ENCODE data around the gene EMC6. TPM values are rescaled to one million over a fixed set of nuclear protein-coding genes. Genes with fewer than 3 reads are reported as not detected.

EMC6 gene
- total RNA-seq (2022; extraction: Qiagen RNA extraction), result 101 to 150 TPM (median 148 TPM) in 5 replicates

DNA sequence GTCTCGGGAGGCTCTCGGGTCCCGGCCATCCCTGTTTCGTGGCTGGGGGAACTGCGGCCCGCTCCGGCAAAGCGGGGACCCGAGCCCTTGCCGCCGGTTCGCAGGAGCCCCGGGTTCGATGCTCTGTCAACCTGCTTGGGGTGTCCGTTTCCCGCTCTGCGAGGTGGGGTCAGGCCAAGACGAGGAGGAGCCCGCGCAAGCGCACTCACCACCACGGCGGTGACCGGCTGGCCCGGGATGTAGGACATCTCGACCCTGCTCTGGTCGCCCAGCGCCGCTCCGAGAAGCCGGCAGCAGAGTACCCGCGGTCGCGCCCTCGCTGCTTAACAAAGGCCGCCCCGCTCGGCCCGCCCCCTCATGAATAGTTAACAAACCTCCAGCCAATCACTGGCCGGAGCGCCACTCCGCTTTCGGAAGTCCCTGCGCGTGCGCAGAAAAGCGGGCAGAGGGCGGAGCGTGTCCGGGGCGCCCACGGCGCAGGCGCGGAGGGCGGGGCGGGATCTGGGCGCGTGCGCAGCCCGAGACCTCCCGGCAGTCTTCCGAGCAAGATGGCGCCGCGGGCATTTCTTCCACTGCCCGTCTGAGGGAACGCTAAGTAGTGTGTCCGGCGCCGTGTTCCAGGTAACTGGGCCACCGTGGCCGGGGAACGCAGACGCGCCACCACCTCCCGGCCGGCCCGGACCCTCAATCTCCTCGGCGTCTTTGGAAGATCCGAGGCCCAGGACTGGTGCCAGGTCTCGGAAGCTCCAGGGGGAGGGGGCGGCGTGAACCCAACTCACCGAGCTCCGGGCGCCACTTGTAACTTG is at the start of gene EMC6, which contains the start of gene TAX1BP3:
Gene EMC6, plus strand, starts transcription at position 534 of the 806 bp plus-strand sequence. CDS start 335 bp downstream, outside the sequence.
Gene TAX1BP3, minus strand, starts transcription at position 300 of the 806 bp plus-strand sequence. Its CDS starts 52 bp downstream, at position 248.

DNA sequence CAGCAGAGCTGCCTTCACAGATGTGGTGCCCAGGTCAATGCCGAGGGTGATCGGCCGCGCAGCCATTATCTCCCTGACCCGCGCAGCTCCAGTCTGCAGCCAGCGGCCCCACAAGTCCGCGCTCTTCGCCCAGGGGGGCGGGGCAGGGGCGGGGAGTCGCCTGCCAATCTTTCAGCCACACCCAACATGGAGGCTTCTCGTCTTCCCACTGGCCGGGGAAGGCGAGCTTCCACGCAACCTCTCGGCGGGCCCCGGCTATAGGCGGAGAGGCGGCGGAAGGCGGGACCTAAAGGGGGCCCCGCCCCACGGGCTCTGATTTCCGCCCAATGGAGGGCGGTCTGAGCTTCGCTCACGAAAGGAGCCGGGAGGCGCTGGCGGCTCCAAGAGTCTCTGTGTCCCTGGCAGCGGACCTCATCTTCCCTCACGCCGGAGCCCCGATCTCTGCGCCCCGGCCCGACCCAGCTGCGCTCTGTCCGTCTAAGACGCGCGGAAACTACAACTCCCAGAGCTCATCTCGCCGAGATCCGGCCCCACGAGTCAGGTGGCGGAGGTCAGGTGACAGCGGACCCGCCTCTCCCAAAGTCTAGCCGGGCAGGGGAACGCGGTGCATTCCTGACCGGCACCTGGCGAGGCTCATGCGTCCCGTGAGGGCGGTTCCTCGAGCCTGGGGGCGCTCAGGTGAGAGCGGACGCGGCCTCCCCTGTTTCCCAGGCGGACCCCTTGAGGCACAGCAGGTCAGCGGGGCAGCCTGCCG is 32.3 kb upstream of the EMC6 start, which contains the start of the genes CTNS and SHPK:
Gene CTNS, plus strand, starts transcription at position 607 of the 754 bp plus-strand sequence. CDS start 3,447 bp downstream, outside the sequence.
Gene SHPK, minus strand, starts transcription at position 97 of the 754 bp plus-strand sequence. Its CDS starts 31 bp downstream, at position 66.

DNA sequence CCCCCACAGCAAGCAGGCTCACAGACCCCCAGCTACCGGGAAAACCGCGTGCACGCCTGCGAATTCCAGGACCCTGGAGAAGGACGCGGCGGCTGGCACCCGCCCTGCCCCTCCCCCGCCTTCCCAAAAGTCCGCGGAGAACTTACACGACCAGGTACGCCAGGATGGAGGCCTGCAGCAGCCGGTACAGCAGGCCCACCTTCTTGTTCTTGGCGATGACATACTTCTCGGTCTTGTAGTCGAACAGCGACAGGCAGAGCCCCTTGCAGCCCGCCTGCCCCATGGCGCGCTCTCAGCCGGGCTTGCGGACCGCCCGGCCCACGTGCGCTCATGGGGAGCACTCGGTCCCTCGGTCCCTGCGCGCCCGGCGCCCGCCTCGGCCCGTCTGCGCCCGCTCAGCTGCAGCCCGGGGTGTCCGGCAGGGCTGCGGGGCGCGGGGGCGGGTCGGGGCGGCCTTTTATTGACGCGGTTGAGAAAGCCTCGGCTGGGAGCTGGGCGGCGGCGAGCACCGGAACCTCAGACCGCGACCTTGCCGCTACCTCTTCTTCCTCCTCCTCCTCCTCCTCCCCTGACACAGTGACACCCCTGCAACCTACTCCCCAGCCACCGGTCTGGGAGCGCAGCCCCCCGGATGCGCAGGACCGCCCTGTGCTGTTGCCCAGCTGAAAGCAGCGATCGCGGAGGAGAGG is 27.3 kb downstream of the EMC6 start, which contains the start of gene P2RX5:
Gene P2RX5, minus strand, starts transcription at position 433 of the 689 bp plus-strand sequence. Its CDS starts 150 bp downstream, at position 283.

Other genes with a start within 250 kb of the EMC6 start
- gene OR1E2, start 235.0 kb upstream of the EMC6 start, total RNA-seq (2022; extraction: Qiagen RNA extraction), result not detected in 5 replicates
- gene SPATA22, start 197.0 kb upstream of the EMC6 start, total RNA-seq (2022; extraction: Qiagen RNA extraction), result not detected in 5 replicates
- gene ASPA, start 192.8 kb upstream of the EMC6 start, total RNA-seq (2022; extraction: Qiagen RNA extraction), result not detected in 5 replicates
- gene TRPV3, start 111.0 kb upstream of the EMC6 start, total RNA-seq (2022; extraction: Qiagen RNA extraction), result 0.30 to 0.40 TPM (median 0.36 TPM) in 5 replicates
- gene TRPV1, start 59.4 kb upstream of the EMC6 start, total RNA-seq (2022; extraction: Qiagen RNA extraction), result 3.5 to 4.1 TPM (median 3.9 TPM) in 5 replicates
- 13.9 to 17.2 TPM (median 15.4 TPM) in 5 replicates for gene SHPK, start 32.6 kb upstream of the EMC6 start, total RNA-seq (2022; extraction: Qiagen RNA extraction)
- 11.8 to 17.0 TPM (median 12.2 TPM) in 5 replicates for gene CTNS, start 32.1 kb upstream of the EMC6 start, total RNA-seq (2022; extraction: Qiagen RNA extraction)
- gene TAX1BP3, start 234 bp upstream of the EMC6 start, total RNA-seq (2022; extraction: Qiagen RNA extraction), result 294 to 352 TPM (median 338 TPM) in 5 replicates
- gene P2RX5, start 27.3 kb downstream of the EMC6 start, total RNA-seq (2022; extraction: Qiagen RNA extraction), result 19.9 to 24.4 TPM (median 23.6 TPM) in 5 replicates
- 12.4 to 16.1 TPM (median 12.6 TPM) in 5 replicates for gene HASPIN, start 55.1 kb downstream of the EMC6 start, total RNA-seq (2022; extraction: Qiagen RNA extraction)
- 84.6 to 102 TPM (median 95.7 TPM) in 5 replicates for gene ITGAE, start 132.4 kb downstream of the EMC6 start, total RNA-seq (2022; extraction: Qiagen RNA extraction)
- gene NCBP3, start 177.4 kb downstream of the EMC6 start, total RNA-seq (2022; extraction: Qiagen RNA extraction), result 26.3 to 35.6 TPM (median 30.4 TPM) in 5 replicates
- gene CAMKK1, start 224.2 kb downstream of the EMC6 start, total RNA-seq (2022; extraction: Qiagen RNA extraction), result 24.6 to 27.6 TPM (median 25.3 TPM) in 5 replicates
- 0.02 TPM in 1 of 5 replicates, not detected in the others for gene P2RX1, start 247.7 kb downstream of the EMC6 start, total RNA-seq (2022; extraction: Qiagen RNA extraction)

Data from A549 treated with Hydrocortisone at 1 μM for 4 hours (cell line).